A673 (cell line): ENCODE results near the gene ATRX.

Experiments used
- CTCF ChIP-seq: fragments of 300-800, 200-600 bp; sonication (generic); conservative IDR thresholded peaks from 2 replicates; pipeline ENCODE4 v1.5.1; 2017; ENCODE audit warnings: low read depth, mild to moderate bottlenecking, antibody characterized with exemption, low read length, moderate library complexity, mixed read lengths
- EZH2 ChIP-seq: fragments of 200-600 bp; sonication (generic); IDR thresholded peaks from 2 replicates; pipeline ENCODE4 v1.6.1; 2017; ENCODE audit warnings: borderline replicate concordance, low read depth, mild to moderate bottlenecking, mixed read lengths, antibody characterized with exemption, low read length; ENCODE audit not compliant: poor library complexity, severe bottlenecking

GRCh38 chrX:77704881-77705280 lies 81.1 kb downstream of the ATRX start:
- no peak for TF ChIP-seq CTCF
- TF ChIP-seq EZH2 = no peak
